Endothelial cell of umbilical vein (primary cell): ENCODE measurements around the gene SAMD1. TPM values are rescaled to one million over a fixed set of nuclear protein-coding genes. Genes with fewer than 3 reads are reported as not detected.

ENCODE experiments used
- BruUV-seq: library from RNA; stranded (reverse); fragments of 400-500 nt; replicated peaks from 2 replicates; lab custom pipeline; 2021; lab: Mats Ljungman, UMichigan
- CTCF ChIA-PET: fragments of 300-600, 350-600 bp; sonication (Branson Sonifier 250); formaldehyde crosslinking; loops from one replicate; lab custom pipeline; 2021; ENCODE audit warnings: antibody characterized with exemption, inconsistent platforms; lab: Charles Lee
- POLR2A ChIA-PET: fragments of 300-600, 350-600 bp; sonication (Branson Sonifier 250); formaldehyde crosslinking; loops from one replicate; lab custom pipeline; 2021; ENCODE audit warnings: antibody characterized with exemption, inconsistent platforms; lab: Charles Lee
- DNase-seq: peaks from one replicate; pipeline ENCODE4 v3.0.0-alpha.2; 2011; ENCODE audit warnings: low read depth, low spot score
- FAIRE-seq: peaks from 2 replicates; lab custom pipeline; 2011; peaks lifted over from hg19 to GRCh38; lab: Jason Lieb, UNC
- H2AFZ ChIP-seq: 2 replicates; pipeline ENCODE4 v1.6.0; 2012; ENCODE audit warnings: low read depth, low read length, control low read depth, inconsistent platforms
- H3K27ac ChIP-seq: 2 replicates; pipeline ENCODE4 v1.5.1; 2011; ENCODE audit warnings: low read depth, mild to moderate bottlenecking, control low read depth, low read length, moderate library complexity; ENCODE audit not compliant: insufficient read depth
- H3K27me3 ChIP-seq, 2 experiments: 2 replicates each; pipeline versions ENCODE4 v1.6.0 to v1.6.1; 2011; ENCODE audit warnings: low read length in 2 of 2, mixed read lengths in 1 of 2; ENCODE audit not compliant: control insufficient read depth in 2 of 2, insufficient read depth in 2 of 2
- H3K36me3 ChIP-seq, 2 experiments: 2 replicates in 1 of 2; 3 replicates in 1 of 2; pipeline ENCODE4 v1.5.1; 2011; ENCODE audit warnings: low read length in 2 of 2, mild to moderate bottlenecking in 1 of 2, moderate library complexity in 1 of 2; ENCODE audit not compliant: control insufficient read depth in 2 of 2, insufficient read depth in 2 of 2; ENCODE audit errors: extremely low read depth in 1 of 2
- H3K4me1 ChIP-seq: 3 replicates; pipeline ENCODE4 v1.5.1; 2011; ENCODE audit warnings: mild to moderate bottlenecking, low read length; ENCODE audit not compliant: control insufficient read depth, insufficient read depth; ENCODE audit errors: extremely low read depth
- H3K4me2 ChIP-seq: 2 replicates; pipeline ENCODE4 v1.6.1; 2011; ENCODE audit warnings: low read length, control low read depth, mixed read lengths; ENCODE audit not compliant: insufficient read depth
- H3K4me3 ChIP-seq, 3 experiments: fragments of 200-600 bp in 1 of 3; sonication (generic), shearing (Covaris generic) in 1 of 3; replicated peaks in 1 of 3; 2 replicates each; pipeline ENCODE4 v1.5.1; 2011 to 2016; ENCODE audit warnings: control low read depth in 3 of 3, low read length in 3 of 3, mild to moderate bottlenecking in 2 of 3, inconsistent platforms in 1 of 3, low read depth in 1 of 3, moderate library complexity in 1 of 3; ENCODE audit not compliant: insufficient read depth in 1 of 3
- H3K79me2 ChIP-seq: 2 replicates; pipeline ENCODE4 v1.6.0; 2012; ENCODE audit warnings: low read length, inconsistent platforms; ENCODE audit not compliant: control insufficient read depth, insufficient read depth
- H3K9ac ChIP-seq: replicated peaks from 2 replicates; pipeline ENCODE3; 2011; ENCODE audit warnings: low read length, control low read depth; ENCODE audit not compliant: insufficient read depth; ENCODE audit errors: extremely low read depth
- H3K9me1 ChIP-seq: replicated peaks from 3 replicates; pipeline ENCODE4 v1.6.0; 2011; ENCODE audit warnings: mild to moderate bottlenecking, low read length; ENCODE audit not compliant: control insufficient read depth, insufficient read depth; ENCODE audit errors: extremely low read depth
- H3K9me3 ChIP-seq: replicated peaks from 2 replicates; pipeline ENCODE4 v1.5.1; 2012; ENCODE audit warnings: low read length, inconsistent platforms; ENCODE audit not compliant: control insufficient read depth, insufficient read depth
- H4K20me1 ChIP-seq: replicated peaks from 2 replicates; pipeline ENCODE3; 2011; ENCODE audit warnings: mild to moderate bottlenecking, low read length; ENCODE audit not compliant: control insufficient read depth, insufficient read depth; ENCODE audit errors: extremely low read depth
- CTCF ChIP-seq, 2 donors: IDR thresholded peaks; 1 replicate in 1 of 2; 2 replicates in 1 of 2; pipeline ENCODE4 v1.5.1; 2011; ENCODE audit warnings: low read length in 2 of 2, mild to moderate bottlenecking in 2 of 2, moderate library complexity in 2 of 2, control low read depth in 1 of 2, inconsistent platforms in 1 of 2, low read depth in 1 of 2; ENCODE audit not compliant: insufficient read depth in 1 of 2; ENCODE audit errors: extremely low read depth in 1 of 2
- EZH2 ChIP-seq: IDR thresholded peaks from 2 replicates; pipeline ENCODE4 v1.6.1; 2012; ENCODE audit warnings: borderline replicate concordance, low read depth, mild to moderate bottlenecking, moderate library complexity, low read length, inconsistent platforms; ENCODE audit not compliant: severe bottlenecking
- FOS ChIP-seq: IDR thresholded peaks from 2 replicates; pipeline ENCODE4 v1.6.1; 2011; ENCODE audit warnings: mild to moderate bottlenecking, low read length, moderate library complexity, borderline replicate concordance; ENCODE audit not compliant: insufficient read depth
- GATA2 ChIP-seq: IDR thresholded peaks from 2 replicates; pipeline ENCODE4 v1.7.0; 2011; ENCODE audit warnings: low read depth, mild to moderate bottlenecking, moderate library complexity, mixed read lengths, low read length; ENCODE audit not compliant: insufficient read length, insufficient read depth
- JUN ChIP-seq: IDR thresholded peaks from 2 replicates; pipeline ENCODE4 v1.6.1; 2011; ENCODE audit warnings: borderline replicate concordance, low read depth; ENCODE audit not compliant: insufficient read length, insufficient read depth
- MYC ChIP-seq: IDR thresholded peaks from one replicate; pipeline ENCODE4 v1.6.1; 2011; ENCODE audit warnings: mild to moderate bottlenecking, low read depth, low read length
- POLR2A ChIP-seq: IDR thresholded peaks from 2 replicates; pipeline ENCODE4 v1.6.1; 2012; ENCODE audit warnings: low read depth, mild to moderate bottlenecking, control low read depth, low read length
- POLR2AphosphoS5 ChIP-seq: IDR thresholded peaks from 2 replicates; pipeline ENCODE4 v1.6.1; 2012; ENCODE audit warnings: low read depth, mild to moderate bottlenecking, control low read depth, low read length, moderate library complexity; ENCODE audit not compliant: insufficient read depth
- dilution Hi-C: fragments of 300-500 bp; cut with MboI; formaldehyde crosslinking; loops from one replicate; pipeline ENCODE4 v1.15.0; 2019; ENCODE audit warnings: low sequenced_read_pairs; ENCODE audit not compliant: extremely low pct_ligation_motif_present
- intact Hi-C: fragments of 100-400 bp; cut with micrococcal nuclease; formaldehyde crosslinking; loops from one replicate; pipeline ENCODE4 v1.10.0; 2022
- polyA plus RNA-seq, 4 experiments: library from polyadenylated mRNA; depleted of rRNA in 3 of 4; stranded (reverse) in 3 of 4; unstranded in 1 of 4; fragments of >200 nt; gene quantifications; 2 replicates each; pipeline versions ENCODE4 v1.2.1 to v1.2.3, GENCODE V29; 2011 to 2012; ENCODE audit warnings: missing spikeins in 1 of 4
- total RNA-seq: library from RNA; stranded (reverse); gene quantifications from 2 replicates; pipeline ENCODE4 v1.2.3, GENCODE V29; 2021
- TF ChIP-seq, protein P1 (sequence below): IDR thresholded peaks from 2 replicates; pipeline ENCODE4 v1.6.1; 2011; ENCODE audit not compliant: insufficient read depth, insufficient read length

The SAMD1 gene
- total and polyA plus RNA-seq, 2 donors (not counting 3 experiments of a cell fraction or from before 2014, with no cell fraction given), result 14.1 to 35.9 TPM

- Histone ChIP-seq H3K9me1 (no peaks in the 10 kb centered on the region), H3K36me3 (no peaks in the 10 kb centered on the region), H2AFZ (no peak overlapping the region), H3K9me3 (no peaks in the 10 kb centered on the region), H3K79me2 (peaks cover 30% of the 10 kb centered on the region), H4K20me1 (no peaks in the 10 kb centered on the region), H3K4me1 (peaks cover 19% of the 10 kb centered on the region), H3K9ac (no peak overlapping the region), H3K27ac (no peak overlapping the region), H3K4me3 (no peak overlapping the region), H3K27me3 (no peaks in the 10 kb centered on the region), H3K4me2 (no peak overlapping the region)
- ChIA-PET CTCF (interaction anchor here (0.7 to 4.8 kb wide), 4 partner anchors 24 to 93 kb away, joined by 3 to 27 read pairs (median 4); partner anchors contain the start of gene ASF1B), POLR2A (interaction anchor here (0.7 kb wide), 1 partner anchor 24 kb away, joined by 3 read pairs; the partner anchor contains the start of gene ASF1B)
- intact Hi-C loops, result no loop called here
- BruUV-seq, result no TSS peak
- no peak for DNase-seq
- no peak for FAIRE-seq
- TF ChIP-seq GATA2 (no peak), JUN (no peak), EZH2 (no peak), CTCF (IDR thresholded peaks at IDR 0.05; ENCODE audit: extremely low read depth in 1 of 2, insufficient read depth in 1 of 2, low read depth in 1 of 2, low read length in 2 of 2) (no peak), POLR2AphosphoS5 (no peak), MYC (no peak), POLR2A (no peak), FOS (no peak)
- TF ChIP-seq, protein P1, sequence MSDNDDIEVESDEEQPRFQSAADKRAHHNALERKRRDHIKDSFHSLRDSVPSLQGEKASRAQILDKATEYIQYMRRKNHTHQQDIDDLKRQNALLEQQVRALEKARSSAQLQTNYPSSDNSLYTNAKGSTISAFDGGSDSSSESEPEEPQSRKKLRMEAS, result no peak
- dilution Hi-C loops, result no loop called here
Observed at GRCh38 chr19:14112051-14112808, 21.7 kb upstream of the SAMD1 start.
